Measurements from ENCODE around the gene CRLF2. TPM values are rescaled to one million over a fixed set of nuclear protein-coding genes. Genes with fewer than 3 reads are reported as not detected.
A peak's percentile ranks its signal among the peaks of the same experiment; 100 is the strongest.
"Not testable (repeated sequence)": the region's sequence is repeated elsewhere in the genome, so short reads cannot be mapped to it uniquely, and the experiment has no call there.

CRLF2 gene, protein sequence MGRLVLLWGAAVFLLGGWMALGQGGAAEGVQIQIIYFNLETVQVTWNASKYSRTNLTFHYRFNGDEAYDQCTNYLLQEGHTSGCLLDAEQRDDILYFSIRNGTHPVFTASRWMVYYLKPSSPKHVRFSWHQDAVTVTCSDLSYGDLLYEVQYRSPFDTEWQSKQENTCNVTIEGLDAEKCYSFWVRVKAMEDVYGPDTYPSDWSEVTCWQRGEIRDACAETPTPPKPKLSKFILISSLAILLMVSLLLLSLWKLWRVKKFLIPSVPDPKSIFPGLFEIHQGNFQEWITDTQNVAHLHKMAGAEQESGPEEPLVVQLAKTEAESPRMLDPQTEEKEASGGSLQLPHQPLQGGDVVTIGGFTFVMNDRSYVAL
- total RNA-seq, result under 1 TPM in 2 of 3 donors, not detected in 1; 0.31 to 0.63 TPM
- long read RNA-seq, donor 1, result 0 reads
- long read RNA-seq, donor 2, result 0 reads

DNA sequence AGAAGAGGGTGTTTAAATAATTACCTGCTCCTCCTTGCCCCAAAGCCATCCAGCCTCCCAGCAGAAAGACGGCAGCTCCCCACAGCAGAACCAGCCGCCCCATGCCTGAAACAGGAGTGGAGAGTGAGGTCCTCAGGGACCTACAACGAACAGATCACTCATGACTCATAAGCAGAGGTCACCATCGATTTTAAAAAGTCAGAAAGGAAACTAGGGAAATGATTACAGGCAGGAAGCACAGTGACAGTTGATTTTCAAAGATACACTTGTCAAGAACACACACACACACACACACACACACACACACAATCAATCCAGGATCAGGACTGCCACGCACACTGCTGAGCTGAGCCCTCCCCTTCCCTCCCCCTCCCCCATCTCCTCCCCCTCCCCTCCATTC lies at the start of gene CRLF2:
Gene CRLF2, minus strand, starts transcription at position 118 of the 400 bp plus-strand sequence. Its CDS starts 15 bp downstream, at position 103.
- no peaks in the 10 kb centered on the region for H3K9me3 ChIP-seq
- intact Hi-C loops (cut with DNase I, micrococcal nuclease), result no loop called here
- DNase-seq, result no peak
- H3K4me3 ChIP-seq, result no peak within 1 kb of the TSS
- ATAC-seq, result peak; percentile 16
- no peaks in the 10 kb centered on the region for H3K4me1 ChIP-seq (ENCODE audit: low read depth)
- TF ChIP-seq CTCF (IDR thresholded peaks at IDR 0.05), result no peak
- H3K36me3 ChIP-seq (ENCODE audit: low read depth), result no peaks in the 10 kb centered on the region

GRCh38 chrX:1261771-1262170 lies 49.3 kb upstream of the CRLF2 start:
- H3K9me3 ChIP-seq; H3K36me3 ChIP-seq (ENCODE audit: low read depth); intact Hi-C loops (cut with DNase I, micrococcal nuclease); H3K4me1 ChIP-seq (ENCODE audit: low read depth); H3K4me3 ChIP-seq; ATAC-seq: not testable (repeated sequence)
- DNase-seq, result peak in 1 of 3 donors; percentile 10

DNA sequence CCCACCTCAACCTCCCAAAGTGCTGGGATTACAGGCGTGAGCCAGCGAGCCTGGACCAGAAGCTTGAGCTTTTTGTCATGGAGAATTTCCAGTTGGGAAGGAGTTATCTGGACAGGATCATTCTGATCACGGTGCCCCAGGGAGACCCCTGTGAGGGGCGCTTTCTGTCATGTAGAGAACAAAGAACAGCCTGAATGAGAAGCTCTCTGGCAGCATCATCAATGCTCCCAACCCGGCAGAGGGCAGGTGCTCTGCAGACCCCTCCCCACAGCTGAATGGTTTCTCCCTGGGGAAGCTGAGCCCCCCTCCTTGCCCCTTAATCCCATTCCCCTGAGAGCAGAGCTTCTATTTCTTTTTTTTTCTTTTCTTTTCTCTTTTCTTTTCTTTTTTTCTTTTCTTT lies 48.8 kb upstream of the CRLF2 start:
- ATAC-seq (no peak), DNase-seq (peak in 1 of 3 donors; percentile 6)
- Histone ChIP-seq H3K4me3 (no peak overlapping the region), H3K4me1 (ENCODE audit: low read depth) (no peaks in the 10 kb centered on the region), H3K36me3 (ENCODE audit: low read depth) (no peaks in the 10 kb centered on the region), H3K9me3 (peaks cover 5% of the 10 kb centered on the region)
- intact Hi-C loops (cut with DNase I, micrococcal nuclease), result no loop called here
- TF ChIP-seq CTCF (IDR thresholded peaks at IDR 0.05), result no peak

DNA sequence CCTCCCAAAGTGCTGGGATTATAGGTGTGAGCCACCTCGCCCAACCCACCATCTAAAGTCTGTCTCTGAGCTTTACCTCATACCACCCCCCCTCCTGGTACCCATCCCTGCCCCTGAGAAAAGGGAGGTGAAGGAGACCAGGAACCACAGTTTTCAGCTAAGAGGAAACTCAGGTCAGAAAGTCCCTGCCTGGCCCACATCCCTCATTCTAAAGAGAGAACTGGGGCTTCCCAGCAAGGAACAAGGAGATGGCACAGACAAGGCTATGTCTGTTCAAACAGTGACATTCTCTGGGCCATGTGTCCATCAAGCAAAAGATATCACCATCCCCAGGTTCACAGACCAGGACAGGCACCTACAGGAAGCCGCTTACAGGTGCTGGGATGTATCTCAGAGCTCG lies 40.4 kb upstream of the CRLF2 start:
- no peak for TF ChIP-seq CTCF (IDR thresholded peaks at IDR 0.05)
- DNase-seq (no peak), ATAC-seq (no peak)
- H3K9me3 ChIP-seq, result no peaks in the 10 kb centered on the region
- intact Hi-C loops (cut with DNase I, micrococcal nuclease), result no loop called here
- H3K4me3 ChIP-seq, result no peak overlapping the region
- H3K4me1 ChIP-seq (ENCODE audit: low read depth), result no peaks in the 10 kb centered on the region
- no peaks in the 10 kb centered on the region for H3K36me3 ChIP-seq (ENCODE audit: low read depth)

GRCh38 chrX:1249101-1249887 lies 36.8 kb upstream of the CRLF2 start:
- Histone ChIP-seq H3K36me3 (ENCODE audit: low read depth) (no peaks in the 10 kb centered on the region), H3K9me3 (no peaks in the 10 kb centered on the region), H3K4me1 (ENCODE audit: low read depth) (no peaks in the 10 kb centered on the region), H3K4me3 (no peak overlapping the region)
- peak; percentile 77 for ATAC-seq
- intact Hi-C loops (cut with DNase I, micrococcal nuclease), result no loop called here
- DNase-seq, result peak; percentile 28 to 74 (median 38)
- TF ChIP-seq CTCF (IDR thresholded peaks at IDR 0.05), result no peak

Measured in mucosa of descending colon (tissue), 3 donors.